GM10248 (cell line): ENCODE measurements around the gene PNP.
A peak's percentile ranks its signal among the peaks of the same experiment; 100 is the strongest.

Experiments used
- CTCF ChIA-PET: fragments of 300-600 bp; sonication (Branson Sonifier 250); formaldehyde crosslinking; extraction: SDS; loops from one replicate; lab custom pipeline; 2021; ENCODE audit warnings: antibody characterized with exemption; lab: Yijun Ruan, JAX
- POLR2A ChIA-PET: fragments of 350-650 bp; sonication (Branson Sonifier 250); formaldehyde crosslinking; extraction: SDS; loops from one replicate; lab custom pipeline; 2020; ENCODE audit warnings: antibody characterized with exemption; lab: Yijun Ruan, JAX
- DNase-seq: peaks from one replicate; pipeline ENCODE4 v3.0.0; 2012; ENCODE audit errors: extremely low spot score
- CTCF ChIP-seq: IDR thresholded peaks from 2 replicates; pipeline ENCODE4 v1.5.1; 2012; ENCODE audit warnings: mild to moderate bottlenecking, low read depth; ENCODE audit errors: extremely low read depth, missing control alignments, control extremely low read depth

The PNP gene

GRCh38 chr14:20487396-20487725 is 18.2 kb downstream of the PNP start:
- CTCF ChIA-PET: interaction anchor here (0.6 to 1.9 kb wide), 9 partner anchors 8 to 616 kb away, joined by 3 to 8 read pairs (median 4); partner anchors contain the start of gene PIP4P1
- DNase-seq: no peak
- TF ChIP-seq CTCF: no peak
- POLR2A ChIA-PET: interaction anchor here (1.3 kb wide), 1 partner anchor 18 kb away, joined by 4 read pairs; the partner anchor contains the start of gene PNP

- TF ChIP-seq CTCF: no peak
- ChIA-PET POLR2A (interaction anchor here (0.9 to 1.0 kb wide), 2 partner anchors 17 to 18 kb away, joined by 3 to 4 read pairs; no protein-coding TSS in a partner anchor), CTCF (interaction anchor here (0.7 to 1.8 kb wide), 8 partner anchors 10 to 202 kb away, joined by 3 to 5 read pairs (median 3); no protein-coding TSS in a partner anchor)
- DNase-seq: peak; percentile 29
Measured at GRCh38 chr14:20489093-20489994, 20.1 kb downstream of the PNP start.

- CTCF ChIA-PET: interaction anchor here (1.2 to 1.8 kb wide), 3 partner anchors 21 to 481 kb away, joined by 3 to 5 read pairs (median 3); partner anchors contain the start of gene PNP
- no peak for DNase-seq
- POLR2A ChIA-PET: no interaction called here
- no peak for TF ChIP-seq CTCF
Measured at GRCh38 chr14:20490563-20490962, 21.4 kb downstream of the PNP start.

- no peak for TF ChIP-seq CTCF
- ChIA-PET CTCF (interaction anchor here (0.9 to 1.5 kb wide), 3 partner anchors 16 to 199 kb away, joined by 3 to 4 read pairs (median 4); no protein-coding TSS in a partner anchor), POLR2A (interaction anchor here (1.3 kb wide), 1 partner anchor 23 kb away, joined by 4 read pairs; no protein-coding TSS in a partner anchor)
- no peak for DNase-seq
Measured at GRCh38 chr14:20492486-20492885, 23.3 kb downstream of the PNP start.

GRCh38 chr14:20493634-20494033 is 24.4 kb downstream of the PNP start:
- DNase-seq: no peak
- CTCF ChIA-PET: interaction anchor here (1.1 to 1.4 kb wide), 2 partner anchors 78 to 151 kb away, joined by 3 to 4 read pairs; no protein-coding TSS in a partner anchor
- TF ChIP-seq CTCF: no peak
- POLR2A ChIA-PET: no interaction called here

GRCh38 chr14:20494935-20495766 is 25.9 kb downstream of the PNP start:
- ChIA-PET POLR2A (no interaction called here), CTCF (no interaction called here)
- DNase-seq: no peak
- no peak for TF ChIP-seq CTCF
